Measurements from ENCODE around the gene ADCY4. TPM values are rescaled to one million over a fixed set of nuclear protein-coding genes. Genes with fewer than 3 reads are reported as not detected.

Gene ADCY4
- total RNA-seq, 2 experiments from 2014 or later: 2.0 to 3.4 TPM

- no peaks in the 10 kb centered on the region for H3K9me3 ChIP-seq (ENCODE audit: low read length)
- H3K36me3 ChIP-seq (ENCODE audit: insufficient read depth, low read length): no peaks in the 10 kb centered on the region
- CTCF ChIA-PET (ENCODE audit: unreplicated experiment): interaction anchor here (1.1 kb wide), 2 partner anchors 19 to 39 kb away, joined by 3 to 8 read pairs; no protein-coding TSS in a partner anchor
- H3K27ac ChIP-seq (ENCODE audit: low read depth, low read length, poor library complexity, severe bottlenecking): no peak overlapping the region
- no peaks in the 10 kb centered on the region for H3K79me2 ChIP-seq (ENCODE audit: insufficient read depth, low read depth, low read length)
- no peaks in the 10 kb centered on the region for H3K9me2 ChIP-seq (ENCODE audit: insufficient read depth, low read length)
- no peak overlapping the region for H2AFZ ChIP-seq (ENCODE audit: low read length)
- no peak overlapping the region for H3K4me2 ChIP-seq (ENCODE audit: low read length)
- H3K4me3 ChIP-seq (ENCODE audit: low read depth, low read length, poor library complexity, severe bottlenecking): no peak overlapping the region
- no peaks in the 10 kb centered on the region for H3K4me1 ChIP-seq (ENCODE audit: insufficient read depth, low read length, poor library complexity, severe bottlenecking)
- H4K20me1 ChIP-seq (ENCODE audit: insufficient read depth, low read length): no peaks in the 10 kb centered on the region
- POLR2A ChIA-PET: interaction anchor here (0.9 to 2.2 kb wide), 2 partner anchors 15 to 39 kb away, joined by 3 to 6 read pairs; no protein-coding TSS in a partner anchor
- BruUV-seq (replicated peaks): no TSS peak
- intact Hi-C loops (cut with micrococcal nuclease; ENCODE audit: unreplicated experiment): no loop called here
- no peak for DNase-seq (ENCODE audit: low spot score)
- TF ChIP-seq CTCF (conservative IDR thresholded peaks at IDR 0.05; ENCODE audit: low read length): no peak
Measured at GRCh38 chr14:24347134-24347533, 12.3 kb upstream of the ADCY4 start.

GRCh38 chr14:24343795-24344660, 9.2 kb upstream of the ADCY4 start:
- H3K4me3 ChIP-seq (ENCODE audit: low read depth, low read length, poor library complexity, severe bottlenecking): no peak overlapping the region
- H3K9me3 ChIP-seq (ENCODE audit: low read length): no peaks in the 10 kb centered on the region
- H4K20me1 ChIP-seq (ENCODE audit: insufficient read depth, low read length): no peaks in the 10 kb centered on the region
- no peak overlapping the region for H2AFZ ChIP-seq (ENCODE audit: low read length)
- ChIA-PET CTCF (ENCODE audit: unreplicated experiment) (interaction anchor here (0.6 kb wide), 1 partner anchor 87 kb away, joined by 3 read pairs; no protein-coding TSS in a partner anchor), POLR2A (interaction anchor here (0.6 kb wide), 1 partner anchor 17 kb away, joined by 5 read pairs; no protein-coding TSS in a partner anchor)
- no peaks in the 10 kb centered on the region for H3K79me2 ChIP-seq (ENCODE audit: insufficient read depth, low read depth, low read length)
- no peak overlapping the region for H3K27ac ChIP-seq (ENCODE audit: low read depth, low read length, poor library complexity, severe bottlenecking)
- H3K36me3 ChIP-seq (ENCODE audit: insufficient read depth, low read length): no peaks in the 10 kb centered on the region
- BruUV-seq (replicated peaks): no TSS peak
- intact Hi-C loops (cut with micrococcal nuclease; ENCODE audit: unreplicated experiment): no loop called here
- H3K4me1 ChIP-seq (ENCODE audit: insufficient read depth, low read length, poor library complexity, severe bottlenecking): peaks cover 13% of the 10 kb centered on the region
- H3K9me2 ChIP-seq (ENCODE audit: insufficient read depth, low read length): no peaks in the 10 kb centered on the region
- TF ChIP-seq EZH2phosphoT487 (IDR thresholded peaks at IDR 0.05; ENCODE audit: borderline replicate concordance, low read depth, low read length): no peak
- no peak overlapping the region for H3K4me2 ChIP-seq (ENCODE audit: low read length)
- DNase-seq (ENCODE audit: low spot score): no peak

- no peaks in the 10 kb centered on the region for H3K9me3 ChIP-seq (ENCODE audit: low read length)
- no peaks in the 10 kb centered on the region for H3K79me2 ChIP-seq (ENCODE audit: insufficient read depth, low read depth, low read length)
- H3K9me2 ChIP-seq (ENCODE audit: insufficient read depth, low read length): no peaks in the 10 kb centered on the region
- H3K36me3 ChIP-seq (ENCODE audit: insufficient read depth, low read length): no peaks in the 10 kb centered on the region
- no peak overlapping the region for H2AFZ ChIP-seq (ENCODE audit: low read length)
- CTCF ChIA-PET (ENCODE audit: unreplicated experiment): no interaction called here
- no peak overlapping the region for H3K27ac ChIP-seq (ENCODE audit: low read depth, low read length, poor library complexity, severe bottlenecking)
- no peak for DNase-seq (ENCODE audit: low spot score)
- POLR2A ChIA-PET: interaction anchor here (0.6 kb wide), 1 partner anchor 235 kb away, joined by 3 read pairs; no protein-coding TSS in a partner anchor
- TF ChIP-seq EZH2phosphoT487 (IDR thresholded peaks at IDR 0.05; ENCODE audit: borderline replicate concordance, low read depth, low read length) (no peak), CTCF (conservative IDR thresholded peaks at IDR 0.05; ENCODE audit: low read length) (no peak)
- no peak overlapping the region for H3K4me3 ChIP-seq (ENCODE audit: low read depth, low read length, poor library complexity, severe bottlenecking)
- peaks cover 14% of the 10 kb centered on the region for H3K4me1 ChIP-seq (ENCODE audit: insufficient read depth, low read length, poor library complexity, severe bottlenecking)
- no peak overlapping the region for H3K4me2 ChIP-seq (ENCODE audit: low read length)
- no TSS peak for BruUV-seq (replicated peaks)
- no peaks in the 10 kb centered on the region for H4K20me1 ChIP-seq (ENCODE audit: insufficient read depth, low read length)
- intact Hi-C loops (cut with micrococcal nuclease; ENCODE audit: unreplicated experiment): no loop called here
Measured at GRCh38 chr14:24342889-24343288, 8.0 kb upstream of the ADCY4 start.
